Measurements from ENCODE around the gene MED20.
"Not testable (repeated sequence)": the region's sequence is repeated elsewhere in the genome, so short reads cannot be mapped to it uniquely, and the experiment has no call there.

Gene MED20

DNA sequence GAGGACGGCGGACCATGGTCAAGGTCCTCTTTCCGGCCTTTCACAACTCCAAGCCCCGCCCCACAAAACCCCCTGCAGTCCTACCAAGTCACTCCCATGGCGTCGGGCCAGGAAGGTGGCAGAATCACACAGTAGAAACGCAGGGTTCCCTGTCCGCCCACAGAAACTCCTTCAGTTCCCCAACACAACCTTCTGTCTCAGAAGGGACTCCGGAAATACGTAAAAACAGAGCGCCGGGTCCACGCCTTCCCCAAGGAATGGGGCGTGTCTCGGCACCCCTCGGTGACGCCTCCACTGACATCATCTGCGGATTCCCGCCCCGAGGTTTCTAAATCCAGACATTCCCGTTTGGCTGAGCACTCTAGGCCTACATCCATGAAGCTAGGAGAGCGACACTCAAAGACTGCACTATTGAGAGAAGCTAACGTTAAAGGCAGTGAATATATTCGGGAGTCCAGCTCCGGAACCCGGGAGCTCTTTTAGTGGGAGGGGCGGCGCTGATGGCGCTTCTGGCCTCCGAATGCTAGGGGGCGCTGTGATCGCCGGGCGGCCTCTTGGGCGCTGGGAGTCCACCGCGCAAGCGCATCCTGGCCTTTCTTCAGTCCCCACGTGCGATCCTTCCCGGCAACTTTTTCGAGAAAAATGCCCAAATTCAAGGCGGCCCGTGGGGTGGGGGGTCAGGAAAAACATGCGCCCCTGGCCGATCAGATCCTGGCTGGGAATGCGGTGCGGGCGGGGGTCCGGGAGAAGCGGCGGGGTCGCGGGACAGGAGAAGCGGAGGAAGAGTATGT lies at the start of gene MED20, which contains the start of gene BYSL:
Gene MED20 (minus strand): TSS at position 219 of the 791 bp plus-strand sequence. CDS start 121 bp downstream, at position 98.
Gene BYSL (plus strand): TSS at position 579 of the 791 bp plus-strand sequence. CDS start 64 bp downstream, at position 643.
- DNase-seq, result peak; percentile 97

DNA sequence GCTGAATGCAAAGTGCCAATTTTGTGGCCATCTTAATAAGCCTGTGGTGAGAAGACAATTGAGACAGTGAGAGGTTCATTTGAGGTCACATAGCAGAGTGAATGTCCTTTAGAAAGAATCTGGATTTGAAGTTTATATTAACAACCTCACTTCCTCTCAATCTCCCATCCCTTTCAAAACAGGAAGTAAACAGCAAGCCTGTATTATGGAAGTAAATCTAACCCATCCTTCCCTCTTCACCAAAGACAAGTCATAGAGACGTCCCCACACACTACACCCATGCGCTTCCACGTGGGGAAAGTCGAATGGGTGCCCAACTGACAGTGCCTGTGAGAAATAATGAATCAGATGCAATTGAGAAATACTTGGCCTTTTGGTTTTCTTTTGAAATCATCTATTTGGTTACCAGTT lies 49.5 kb upstream of the MED20 start:
- peak; percentile 8 to 60 for DNase-seq

GRCh38 chr6:41967312-41968287 lies 46.7 kb upstream of the MED20 start:
- peak; percentile 46 to 84 for DNase-seq

DNA sequence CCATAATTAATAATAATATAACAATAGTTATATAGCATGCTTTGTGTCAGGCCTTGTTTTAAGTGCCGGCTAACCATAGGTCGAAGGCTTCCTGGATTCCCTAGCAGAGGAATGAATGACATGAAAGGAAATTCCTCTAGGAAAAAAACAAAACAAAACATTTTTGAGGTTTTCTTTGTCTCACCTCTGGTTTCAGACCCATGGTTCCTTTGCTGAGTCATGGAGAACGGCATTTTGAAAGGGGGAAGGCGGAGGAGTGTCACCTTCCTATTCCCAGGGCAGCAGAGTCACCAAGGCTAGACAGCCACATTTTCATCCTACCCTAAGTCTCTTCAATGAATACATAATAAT lies 46.0 kb upstream of the MED20 start:
- peak; percentile 79 to 88 for DNase-seq

DNA sequence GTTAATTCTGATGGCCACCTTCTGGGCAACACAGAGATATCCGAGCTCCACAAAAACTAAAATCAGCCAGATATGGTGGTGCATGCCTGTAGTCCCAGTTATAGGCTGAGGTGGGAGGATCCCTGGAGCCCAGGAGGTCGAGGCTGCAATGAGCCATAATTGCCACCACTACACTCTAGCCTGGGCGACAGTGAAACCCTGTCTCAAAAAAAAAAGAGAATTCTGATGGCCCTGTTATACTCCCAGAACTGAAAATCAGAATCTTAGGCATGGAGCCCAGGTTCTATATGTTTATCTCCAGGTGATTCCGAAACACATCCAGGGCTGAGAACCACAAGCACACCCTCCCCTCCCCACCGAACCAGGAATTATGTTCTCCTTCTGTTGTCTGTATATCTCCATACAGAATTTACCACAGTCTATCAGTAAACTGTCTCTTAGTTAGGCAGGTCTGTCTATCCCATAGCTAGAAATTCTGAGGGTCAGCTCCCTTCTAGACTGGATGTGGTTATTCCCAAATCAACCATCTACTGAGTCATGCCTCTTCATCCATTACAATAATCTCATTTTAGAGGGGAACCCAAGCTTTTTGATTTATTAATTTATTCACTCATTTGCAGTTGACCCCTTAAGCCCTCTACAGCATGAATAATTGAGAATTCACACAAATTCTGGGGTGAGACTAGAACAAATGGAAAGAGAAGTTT lies 45.4 kb upstream of the MED20 start:
- no peak for DNase-seq

DNA sequence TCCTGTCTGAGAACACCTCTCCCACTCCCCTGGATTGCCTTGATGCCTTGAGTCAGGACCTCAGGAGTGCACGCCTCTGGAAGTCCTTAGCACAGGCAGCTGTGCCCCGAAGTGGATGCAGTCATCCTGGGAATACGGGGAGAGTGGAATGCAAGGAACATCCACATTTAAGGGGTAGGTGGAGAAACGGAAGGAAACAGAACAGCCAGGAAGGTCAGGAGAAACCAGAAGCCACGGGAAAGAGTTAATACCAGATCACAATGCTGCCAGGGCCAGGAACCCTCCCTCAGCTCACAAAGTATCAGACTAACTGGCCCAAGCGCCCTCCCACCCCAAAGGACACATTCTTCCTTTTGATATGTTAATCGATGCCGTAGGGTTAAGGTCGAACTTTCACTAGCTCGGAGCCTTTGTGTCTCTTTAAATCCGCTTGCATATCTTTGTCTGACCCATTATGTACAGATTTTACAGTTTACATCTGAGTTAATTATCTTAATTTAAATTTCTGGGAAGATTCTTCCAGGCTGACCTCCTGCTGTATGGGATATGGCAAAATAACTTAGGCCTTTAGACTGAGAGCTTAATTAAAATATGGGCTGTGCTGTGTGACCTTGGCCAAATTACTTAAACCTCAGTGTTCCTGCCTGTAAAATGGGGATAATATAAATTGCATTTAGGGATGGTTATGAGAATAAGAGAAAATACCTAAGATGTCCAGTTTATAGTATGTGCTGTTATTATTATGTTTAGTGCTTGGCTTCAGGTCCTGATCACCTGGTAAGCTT lies 44.7 kb upstream of the MED20 start:
- no peak for DNase-seq

- no peak for DNase-seq
These were observed 43.4 kb upstream of the MED20 start for GRCh38 chr6:41964201-41964887.

DNA sequence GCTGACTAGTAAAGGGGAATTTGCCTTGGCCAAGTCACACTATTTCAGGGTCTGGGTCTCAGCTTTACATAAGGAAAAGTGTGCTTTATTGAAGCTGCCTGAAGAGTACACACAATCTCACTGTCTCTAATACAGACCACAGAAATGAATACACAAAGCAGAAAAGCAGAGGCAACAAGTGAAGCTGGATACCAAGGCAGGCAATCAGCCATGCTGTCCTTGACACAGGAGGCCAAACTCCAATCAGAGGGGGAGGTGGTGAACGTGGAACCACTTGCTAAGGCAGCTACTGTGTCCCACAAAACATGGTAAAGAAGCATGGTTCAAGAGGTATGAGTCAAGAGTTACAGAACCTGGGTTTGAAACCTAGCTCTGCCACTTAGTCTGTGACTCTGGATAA lies 42.4 kb upstream of the MED20 start:
- no peak for DNase-seq

GRCh38 chr6:41960028-41960427 lies 39.1 kb upstream of the MED20 start:
- DNase-seq, result no peak

- no peak for DNase-seq
These were observed 37.3 kb upstream of the MED20 start for GRCh38 chr6:41958022-41958856.

GRCh38 chr6:41957117-41957516 lies 36.2 kb upstream of the MED20 start:
- DNase-seq, result no peak

- no peak for DNase-seq
These were observed 34.5 kb upstream of the MED20 start for GRCh38 chr6:41955412-41955811.

GRCh38 chr6:41954668-41955067 lies 33.7 kb upstream of the MED20 start:
- DNase-seq, result no peak

GRCh38 chr6:41947581-41948220 lies 26.8 kb upstream of the MED20 start:
- DNase-seq, result no peak

GRCh38 chr6:41943456-41943855 lies 22.5 kb upstream of the MED20 start:
- no peak for DNase-seq

DNA sequence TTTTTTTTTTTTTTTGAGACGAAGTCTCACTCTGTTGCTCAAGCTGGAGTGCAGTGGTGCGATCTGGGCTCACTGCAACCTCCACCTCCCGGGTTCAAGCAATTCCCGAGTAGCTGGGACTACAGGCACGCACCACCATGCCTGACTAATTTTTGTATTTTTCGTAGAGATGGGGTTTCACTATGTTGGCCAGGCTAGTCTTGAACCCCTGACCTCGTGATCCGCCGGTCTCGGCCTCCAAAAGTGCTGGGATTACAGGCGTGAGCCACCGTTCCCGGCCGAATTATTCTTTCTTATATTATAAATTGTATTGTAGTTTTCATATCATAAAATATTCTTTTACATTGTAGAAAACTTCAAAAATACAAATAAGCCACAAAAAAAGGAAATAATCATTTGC lies 21.9 kb upstream of the MED20 start:
- not testable (repeated sequence) for DNase-seq

- no peak for DNase-seq
These were observed 21.3 kb upstream of the MED20 start for GRCh38 chr6:41942067-41942851.

DNA sequence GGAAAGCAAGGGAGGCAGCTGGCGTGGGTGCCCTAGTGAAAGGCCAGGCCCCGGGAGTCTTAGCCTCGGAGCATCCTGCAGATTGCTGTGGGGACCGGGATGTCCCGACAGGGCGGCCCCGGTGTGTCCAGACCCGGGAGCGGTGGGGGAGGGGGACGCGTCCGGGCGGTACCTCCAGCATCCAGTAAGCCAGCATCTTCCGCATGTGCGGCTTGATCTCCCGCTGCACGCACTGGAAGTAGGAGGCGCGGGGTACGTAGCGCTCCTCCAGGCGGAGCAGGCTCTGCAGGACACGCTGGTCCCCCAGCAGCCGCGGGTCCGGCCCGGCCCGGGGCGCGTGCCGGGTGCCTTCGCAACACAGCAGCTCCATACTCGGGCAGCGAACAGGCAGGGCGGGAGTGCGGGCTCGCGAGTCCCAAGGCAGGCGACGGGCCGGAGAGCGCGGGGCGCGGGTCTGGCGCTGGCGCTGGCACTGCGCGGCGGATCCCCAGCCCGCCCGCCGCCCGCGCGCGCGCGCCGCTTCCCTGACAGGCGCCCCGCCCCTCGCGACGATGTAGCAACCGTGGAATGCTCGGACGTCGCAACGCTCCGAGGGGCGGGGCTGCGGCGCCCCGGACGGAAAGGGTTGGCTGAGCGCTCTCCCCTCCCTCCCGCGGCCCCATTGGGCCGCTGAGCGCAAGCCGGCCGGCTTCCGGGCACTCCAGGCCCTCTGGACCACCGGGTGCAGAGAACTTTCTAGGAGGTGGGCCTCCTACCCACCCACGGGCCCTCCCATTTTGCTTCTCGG lies 20.5 kb upstream of the MED20 start, which contains the start of gene CCND3:
Gene CCND3 (minus strand): TSS at position 529 of the 787 bp plus-strand sequence. CDS start 159 bp downstream, at position 370.
- DNase-seq, result peak; percentile 82 to 94
